T-helper 1 cell treated with Interleukin-12 subunit alpha and Interleukin-12 subunit beta and Interleukin-4 antibody, amounts not matched to agents 30 ng/mL and 1 ng/mL, for 36 hours (primary cell): ENCODE results near the gene TMEM183A. TPM values are rescaled to one million over a fixed set of nuclear protein-coding genes. Genes with fewer than 3 reads are reported as not detected.

Experiments
- intact Hi-C: fragments of 100-400 bp; cut with micrococcal nuclease; formaldehyde crosslinking; loops from one replicate; pipeline ENCODE4 v1.15.1; 2024
- total RNA-seq: library from RNA; stranded (reverse); gene quantifications from 2 replicates; pipeline ENCODE4 v1.2.3, GENCODE V29; 2022

TMEM183A gene
- total RNA-seq, 1 donor from 2014 or later = 66.3 TPM

- intact Hi-C loops = no loop called here
Observed at GRCh38 chr1:203059485-203059884, 52.3 kb downstream of the TMEM183A start.

GRCh38 chr1:203060115-203060514, 52.9 kb downstream of the TMEM183A start:
- intact Hi-C loops = no loop called here

- intact Hi-C loops = no loop called here
Observed at GRCh38 chr1:203063287-203063686, 56.1 kb downstream of the TMEM183A start.

GRCh38 chr1:203065191-203065590, 58.0 kb downstream of the TMEM183A start:
- intact Hi-C loops = no loop called here

- intact Hi-C loops = no loop called here
Observed at GRCh38 chr1:203065986-203066385, 58.8 kb downstream of the TMEM183A start.

GRCh38 chr1:203066965-203067364, 59.8 kb downstream of the TMEM183A start:
- intact Hi-C loops = no loop called here

- intact Hi-C loops = no loop called here
Observed at GRCh38 chr1:203069030-203069747, 62.0 kb downstream of the TMEM183A start.

- intact Hi-C loops = no loop called here
Observed at GRCh38 chr1:203072002-203072602, 64.9 kb downstream of the TMEM183A start.

GRCh38 chr1:203072911-203073310, 65.7 kb downstream of the TMEM183A start:
- intact Hi-C loops = no loop called here

- intact Hi-C loops = no loop called here
Observed at GRCh38 chr1:203073469-203073868, 66.3 kb downstream of the TMEM183A start.

Other genes with a start within 250 kb of the TMEM183A start
- gene KDM5B, start 199.0 kb upstream of the TMEM183A start, total RNA-seq = 126 and 132 TPM in 2 replicates
- 1.0 TPM in 1 of 2 replicates, not detected in the other for gene PCAT6, start 196.4 kb upstream of the TMEM183A start, total RNA-seq
- 16.1 and 17.0 TPM in 2 replicates for gene RABIF, start 118.2 kb upstream of the TMEM183A start, total RNA-seq
- 25.6 and 29.2 TPM in 2 replicates for gene KLHL12, start 80.1 kb upstream of the TMEM183A start, total RNA-seq
- 73.2 and 78.5 TPM in 2 replicates for gene ADIPOR1, start 49.1 kb upstream of the TMEM183A start, total RNA-seq
- 25.3 and 30.1 TPM in 2 replicates for gene CYB5R1, start 40.1 kb upstream of the TMEM183A start, total RNA-seq
- 6.4 and 7.9 TPM in 2 replicates for gene PPFIA4, start 19.1 kb downstream of the TMEM183A start, total RNA-seq
- gene MYOG, start 78.6 kb downstream of the TMEM183A start, total RNA-seq = not detected in 2 replicates
- not detected in 2 replicates for gene ADORA1, start 120.4 kb downstream of the TMEM183A start, total RNA-seq
- gene MYBPH, start 168.5 kb downstream of the TMEM183A start, total RNA-seq = not detected in 2 replicates
- gene CHI3L1, start 179.3 kb downstream of the TMEM183A start, total RNA-seq = not detected in 2 replicates
- gene CHIT1, start 222.3 kb downstream of the TMEM183A start, total RNA-seq = 0.27 and 0.41 TPM in 2 replicates